Mesothelial cell of epicardium (in vitro differentiated cells): ENCODE measurements around the gene MTA1. TPM values are rescaled to one million over a fixed set of nuclear protein-coding genes. Genes with fewer than 3 reads are reported as not detected.

Experiments
- DNase-seq, 2 experiments: peaks; one replicate each; pipeline ENCODE4 v3.0.0; 2021; ENCODE audit warnings: low spot score in 2 of 2; ENCODE audit not compliant: unreplicated experiment in 2 of 2
- H3K27ac Mint-ChIP-seq: 2 replicates; pipeline ENCODE4 v1.8.0; 2021; ENCODE audit warnings: mixed read lengths
- H3K27me3 Mint-ChIP-seq: 2 replicates; pipeline ENCODE4 v1.8.0; 2021; ENCODE audit warnings: low read depth, mixed read lengths
- H3K36me3 Mint-ChIP-seq: 2 replicates; pipeline ENCODE4 v1.8.0; 2021; ENCODE audit warnings: mixed read lengths
- H3K4me1 Mint-ChIP-seq: 2 replicates; pipeline ENCODE4 v1.8.0; 2021; ENCODE audit warnings: mixed read lengths
- H3K4me3 Mint-ChIP-seq: 2 replicates; pipeline ENCODE4 v1.8.0; 2021; ENCODE audit warnings: mild to moderate bottlenecking, moderate library complexity, mixed read lengths
- H3K9me3 Mint-ChIP-seq: 2 replicates; pipeline ENCODE4 v1.8.0; 2021; ENCODE audit warnings: mixed read lengths
- CTCF ChIP-seq: fragments of 200-600 bp; sonication (generic); IDR thresholded peaks from one replicate; pipeline ENCODE4 v1.5.0; 2021; ENCODE audit warnings: antibody characterized with exemption; ENCODE audit not compliant: unreplicated experiment
- total RNA-seq: library from RNA; stranded (reverse); gene quantifications from 3 replicates; pipeline ENCODE4 v1.2.1, GENCODE V29; 2021

Gene MTA1
- total RNA-seq, 1 donor from 2014 or later: 259 TPM

- no peak for DNase-seq
- Mint-ChIP-seq H3K36me3 (peaks cover 2% of the 10 kb centered on the region), H3K9me3 (no peaks in the 10 kb centered on the region), H3K27ac (peak overlapping the region; percentile 90), H3K4me1 (peaks cover 33% of the 10 kb centered on the region), H3K27me3 (no peaks in the 10 kb centered on the region), H3K4me3 (peak overlapping the region; percentile 84)
- no peak for TF ChIP-seq CTCF
Measured at GRCh38 chr14:105420101-105420973, 710 bp downstream of the MTA1 start.

GRCh38 chr14:105420974-105421674, 1.5 kb downstream of the MTA1 start:
- Mint-ChIP-seq H3K4me1 (peaks cover 33% of the 10 kb centered on the region), H3K4me3 (peak overlapping the region; percentile 84), H3K27ac (peak overlapping the region; percentile 90), H3K27me3 (no peaks in the 10 kb centered on the region), H3K9me3 (no peaks in the 10 kb centered on the region), H3K36me3 (peaks cover 5% of the 10 kb centered on the region)
- DNase-seq: no peak
- TF ChIP-seq CTCF: no peak

GRCh38 chr14:105421723-105422615, 2.3 kb downstream of the MTA1 start:
- Mint-ChIP-seq H3K27ac (peak overlapping the region; percentile 79), H3K4me3 (peak overlapping the region; percentile 84), H3K4me1 (peaks cover 29% of the 10 kb centered on the region), H3K9me3 (peaks cover 3% of the 10 kb centered on the region), H3K36me3 (peaks cover 12% of the 10 kb centered on the region), H3K27me3 (no peaks in the 10 kb centered on the region)
- DNase-seq: no peak
- no peak for TF ChIP-seq CTCF

- no peak for TF ChIP-seq CTCF
- Mint-ChIP-seq H3K9me3 (peaks cover 7% of the 10 kb centered on the region), H3K4me3 (no peak overlapping the region), H3K27ac (peak overlapping the region; percentile 79), H3K27me3 (no peaks in the 10 kb centered on the region), H3K4me1 (peaks cover 29% of the 10 kb centered on the region), H3K36me3 (peaks cover 18% of the 10 kb centered on the region)
- DNase-seq: no peak
Measured at GRCh38 chr14:105422695-105423487, 3.3 kb downstream of the MTA1 start.
